UCSD-AML1 (cell line): ENCODE measurements around the gene TAT.
"Not testable (repeated sequence)": the region's sequence is repeated elsewhere in the genome, so short reads cannot be mapped to it uniquely, and the experiment has no call there.

ENCODE experiments used
- DNase-seq: peaks from one replicate; lab custom pipeline; 2025; ENCODE audit not compliant: unreplicated experiment; lab: John Stamatoyannopoulos, UW

The TAT gene

GRCh38 chr16:71585318-71585703 is 8.4 kb upstream of the TAT start:
- DNase-seq: no peak

GRCh38 chr16:71584543-71585317 is 7.8 kb upstream of the TAT start:
- no peak for DNase-seq

GRCh38 chr16:71582553-71582848 is 5.6 kb upstream of the TAT start:
- DNase-seq: not testable (repeated sequence)

- DNase-seq: no peak
These were observed 2.2 kb downstream of the TAT start for GRCh38 chr16:71574702-71575101.

- DNase-seq: no peak
These were observed 3.4 kb downstream of the TAT start for GRCh38 chr16:71573387-71574094.

GRCh38 chr16:71572497-71573116 is 4.3 kb downstream of the TAT start:
- no peak for DNase-seq

- DNase-seq: no peak
These were observed 6.7 kb downstream of the TAT start for GRCh38 chr16:71570144-71570543.

- DNase-seq: no peak
These were observed 7.3 kb downstream of the TAT start for GRCh38 chr16:71569621-71570020.

GRCh38 chr16:71568551-71568950 is 8.3 kb downstream of the TAT start:
- no peak for DNase-seq

GRCh38 chr16:71567931-71568330 is 9.0 kb downstream of the TAT start:
- no peak for DNase-seq

GRCh38 chr16:71565812-71566700 is 10.8 kb downstream of the TAT start:
- no peak for DNase-seq

- DNase-seq: no peak
These were observed 12.4 kb downstream of the TAT start for GRCh38 chr16:71564335-71564967.

GRCh38 chr16:71562552-71562951 is 14.3 kb downstream of the TAT start:
- DNase-seq: no peak

- DNase-seq: not testable (repeated sequence)
These were observed 15.0 kb downstream of the TAT start for GRCh38 chr16:71561886-71562285.

- no peak for DNase-seq
These were observed 17.0 kb downstream of the TAT start for GRCh38 chr16:71559855-71560254.

GRCh38 chr16:71557954-71558582 is 18.8 kb downstream of the TAT start:
- no peak for DNase-seq

- DNase-seq: no peak
These were observed 19.6 kb downstream of the TAT start for GRCh38 chr16:71557299-71557698.

- DNase-seq: no peak
These were observed 21.5 kb downstream of the TAT start for GRCh38 chr16:71555230-71555891.

GRCh38 chr16:71552698-71553503 is 24.0 kb downstream of the TAT start:
- no peak for DNase-seq
